GM12865 (cell line): ENCODE data around the gene OR9Q1.

ENCODE experiments used
- DNase-seq: peaks from one replicate; pipeline ENCODE4 v3.0.0; 2010; ENCODE audit warnings: low read depth
- H3K4me3 ChIP-seq: 2 replicates; pipeline ENCODE4 v1.5.1; 2011; ENCODE audit warnings: mild to moderate bottlenecking, low read depth, low read length, control low read depth
- CTCF ChIP-seq: IDR thresholded peaks from 2 replicates; pipeline ENCODE4 v1.5.1; 2011; ENCODE audit warnings: low read length, control low read depth, low read depth, inconsistent platforms; ENCODE audit not compliant: insufficient read depth; ENCODE audit errors: missing control alignments

The OR9Q1 gene

GRCh38 chr11:58164389-58164788 is 140.7 kb downstream of the OR9Q1 start:
- no peak overlapping the region for H3K4me3 ChIP-seq
- no peak for TF ChIP-seq CTCF
- no peak for DNase-seq

- TF ChIP-seq CTCF, result no peak
- no peak for DNase-seq
Measured at GRCh38 chr11:58164990-58165389, 141.3 kb downstream of the OR9Q1 start.

GRCh38 chr11:58165504-58166106 is 141.9 kb downstream of the OR9Q1 start:
- no peak for DNase-seq
- no peak for TF ChIP-seq CTCF
- H3K4me3 ChIP-seq, result no peak overlapping the region

More at GRCh38 chr11:58164990-58165389, 141.3 kb downstream of the OR9Q1 start:
- H3K4me3 ChIP-seq, result no peak overlapping the region

GRCh38 chr11:58177409-58178054 is 153.9 kb downstream of the OR9Q1 start:
- TF ChIP-seq CTCF, result no peak
- no peak for DNase-seq

GRCh38 chr11:58178444-58178843 is 154.8 kb downstream of the OR9Q1 start:
- TF ChIP-seq CTCF, result no peak
- no peak overlapping the region for H3K4me3 ChIP-seq
- DNase-seq, result no peak

More at GRCh38 chr11:58177409-58178054, 153.9 kb downstream of the OR9Q1 start:
- no peak overlapping the region for H3K4me3 ChIP-seq

GRCh38 chr11:58179648-58180047 is 156.0 kb downstream of the OR9Q1 start:
- no peak for TF ChIP-seq CTCF
- no peak for DNase-seq
- H3K4me3 ChIP-seq, result no peak overlapping the region

- TF ChIP-seq CTCF, result no peak
- no peak for DNase-seq
Measured at GRCh38 chr11:58186938-58187337, 163.3 kb downstream of the OR9Q1 start.

More at GRCh38 chr11:58186938-58187337, 163.3 kb downstream of the OR9Q1 start:
- no peak overlapping the region for H3K4me3 ChIP-seq
